GM19239 (cell line): ENCODE results near the gene NFIB.

Experiments used
- DNase-seq: peaks from one replicate; pipeline ENCODE4 v3.0.0; 2011; ENCODE audit warnings: low spot score; ENCODE audit not compliant: insufficient read length
- FAIRE-seq: peaks from 2 replicates; lab custom pipeline; 2011; peaks lifted over from hg19 to GRCh38; lab: Jason Lieb, UNC

The NFIB gene

GRCh38 chr9:14251154-14252071, 62.5 kb downstream of the NFIB start:
- FAIRE-seq (no peak), DNase-seq (no peak)

GRCh38 chr9:14250794-14251153, 63.2 kb downstream of the NFIB start:
- DNase-seq: no peak
- no peak for FAIRE-seq

GRCh38 chr9:14249527-14249926, 64.4 kb downstream of the NFIB start:
- FAIRE-seq (no peak), DNase-seq (no peak)

GRCh38 chr9:14248149-14248548, 65.8 kb downstream of the NFIB start:
- DNase-seq (no peak), FAIRE-seq (no peak)

GRCh38 chr9:14247577-14247976, 66.4 kb downstream of the NFIB start:
- FAIRE-seq (no peak), DNase-seq (no peak)

- FAIRE-seq (no peak), DNase-seq (no peak)
Observed at GRCh38 chr9:14246951-14247350, 67.0 kb downstream of the NFIB start.

- DNase-seq (no peak), FAIRE-seq (no peak)
Observed at GRCh38 chr9:14245901-14246525, 67.9 kb downstream of the NFIB start.

GRCh38 chr9:14243514-14244042, 70.4 kb downstream of the NFIB start:
- no peak for FAIRE-seq
- no peak for DNase-seq

- no peak for DNase-seq
- FAIRE-seq: no peak
Observed at GRCh38 chr9:14242150-14242805, 71.7 kb downstream of the NFIB start.

GRCh38 chr9:14240537-14240936, 73.4 kb downstream of the NFIB start:
- DNase-seq: no peak
- no peak for FAIRE-seq

GRCh38 chr9:14238518-14238917, 75.4 kb downstream of the NFIB start:
- FAIRE-seq: no peak

GRCh38 chr9:14238079-14238478, 75.9 kb downstream of the NFIB start:
- FAIRE-seq (no peak), DNase-seq (no peak)

More at GRCh38 chr9:14238518-14238917, 75.4 kb downstream of the NFIB start:
- no peak for DNase-seq

- no peak for DNase-seq
- FAIRE-seq: no peak
Observed at GRCh38 chr9:14236591-14236990, 77.3 kb downstream of the NFIB start.

- DNase-seq (no peak), FAIRE-seq (no peak)
Observed at GRCh38 chr9:14232111-14232510, 81.8 kb downstream of the NFIB start.

- DNase-seq (no peak), FAIRE-seq (no peak)
Observed at GRCh38 chr9:14231196-14231990, 82.5 kb downstream of the NFIB start.

- FAIRE-seq (no peak), DNase-seq (no peak)
Observed at GRCh38 chr9:14228602-14229001, 85.3 kb downstream of the NFIB start.

GRCh38 chr9:14226855-14227532, 86.9 kb downstream of the NFIB start:
- DNase-seq (no peak), FAIRE-seq (no peak)

- DNase-seq (no peak), FAIRE-seq (no peak)
Observed at GRCh38 chr9:14223081-14223480, 90.9 kb downstream of the NFIB start.

- FAIRE-seq: no peak
- no peak for DNase-seq
Observed at GRCh38 chr9:14222149-14222835, 91.6 kb downstream of the NFIB start.
